ENCODE results near the gene FBXL17. TPM values are rescaled to one million over a fixed set of nuclear protein-coding genes. Genes with fewer than 3 reads are reported as not detected.

The FBXL17 gene
- total RNA-seq, 1 experiment from 2014 or later = 5.3 TPM

DNA sequence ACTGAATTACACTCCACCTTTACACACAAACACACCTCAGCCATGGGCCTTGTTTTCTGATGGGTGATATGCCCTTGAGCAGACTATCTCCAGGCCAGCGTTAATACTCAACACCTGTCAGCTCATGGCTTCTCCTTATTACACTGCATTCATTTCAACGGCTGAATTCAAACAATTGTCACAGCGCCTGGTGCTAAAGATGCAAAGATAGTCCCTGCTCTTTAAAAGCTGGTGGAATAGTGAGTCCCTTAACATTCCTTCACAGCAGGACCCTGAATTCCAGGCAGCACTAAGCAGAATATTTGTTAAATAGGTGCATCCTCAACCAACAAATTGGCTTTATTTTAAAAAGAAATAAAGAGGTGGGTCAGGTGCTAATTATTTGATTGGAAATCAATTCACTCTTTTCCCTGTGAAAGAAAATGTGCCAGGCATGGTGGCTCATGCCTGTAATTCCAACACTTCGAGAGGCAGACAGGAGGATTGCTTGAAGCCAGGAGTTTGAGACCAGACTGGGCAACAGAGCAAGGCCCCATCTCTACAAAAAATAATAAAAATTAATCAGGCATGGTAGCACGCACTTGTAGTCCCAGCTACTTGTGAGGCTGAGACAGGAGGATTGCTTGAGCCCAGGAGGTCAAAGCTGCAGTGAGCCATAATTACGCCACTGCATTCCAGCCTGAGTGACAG, 555.4 kb downstream of the FBXL17 start:
- no peak overlapping the region for H2BK12ac ChIP-seq (ENCODE audit: insufficient read length, low read depth, low read length)
- no peak overlapping the region for H2AFZ ChIP-seq (ENCODE audit: low read length)
- WGBS (ENCODE audit: extremely low coverage, insufficient read length, low lambda C conversion rate) = no CpG with 5 or more reads among the region's 6 CpGs
- no peak overlapping the region for H3K4ac ChIP-seq (ENCODE audit: low read depth, low read length)
- H3K79me2 ChIP-seq (ENCODE audit: insufficient read depth, low read length) = no peaks in the 10 kb centered on the region
- no peak overlapping the region for H4K5ac ChIP-seq (ENCODE audit: insufficient read length, low read depth, low read length)
- no peaks in the 10 kb centered on the region for H3K23me2 ChIP-seq (ENCODE audit: insufficient read length, low read depth, low read length, poor library complexity, severe bottlenecking)
- no peaks in the 10 kb centered on the region for H3K27me3 Mint-ChIP-seq (ENCODE audit: low read depth)
- H3K18ac ChIP-seq (ENCODE audit: insufficient read length, low read depth, low read length) = no peak overlapping the region
- peak overlapping the region; percentile 21 to 97 (median 92); a peak in 6 of 7 replicates for H3K27ac Mint-ChIP-seq
- no peaks in the 10 kb centered on the region for H3K27me3 ChIP-seq (ENCODE audit: insufficient read depth, low read length)
- no peak overlapping the region for H3K4me2 ChIP-seq (ENCODE audit: insufficient read depth, insufficient read length, low read length)
- H4K91ac ChIP-seq (ENCODE audit: insufficient read length, low read depth, low read length) = no peak overlapping the region
- H3K9me3 Mint-ChIP-seq = peaks cover 9% of the 10 kb centered on the region in 2 experiments
- H3K4me1 Mint-ChIP-seq = peaks cover 34% of the 10 kb centered on the region in 2 experiments
- H3K36me3 Mint-ChIP-seq (ENCODE audit: insufficient read depth in 1 of 3, low read depth in 3 of 3) = peaks cover 6 to 14% (median 9%) of the 10 kb centered on the region in 3 experiments
- H3K79me1 ChIP-seq (ENCODE audit: insufficient read depth, low read depth, low read length, poor library complexity, severe bottlenecking) = no peaks in the 10 kb centered on the region
- no peaks in the 10 kb centered on the region for H4K20me1 ChIP-seq (ENCODE audit: control insufficient read depth, insufficient read depth, insufficient read length)
- TF ChIP-seq, protein P1, sequence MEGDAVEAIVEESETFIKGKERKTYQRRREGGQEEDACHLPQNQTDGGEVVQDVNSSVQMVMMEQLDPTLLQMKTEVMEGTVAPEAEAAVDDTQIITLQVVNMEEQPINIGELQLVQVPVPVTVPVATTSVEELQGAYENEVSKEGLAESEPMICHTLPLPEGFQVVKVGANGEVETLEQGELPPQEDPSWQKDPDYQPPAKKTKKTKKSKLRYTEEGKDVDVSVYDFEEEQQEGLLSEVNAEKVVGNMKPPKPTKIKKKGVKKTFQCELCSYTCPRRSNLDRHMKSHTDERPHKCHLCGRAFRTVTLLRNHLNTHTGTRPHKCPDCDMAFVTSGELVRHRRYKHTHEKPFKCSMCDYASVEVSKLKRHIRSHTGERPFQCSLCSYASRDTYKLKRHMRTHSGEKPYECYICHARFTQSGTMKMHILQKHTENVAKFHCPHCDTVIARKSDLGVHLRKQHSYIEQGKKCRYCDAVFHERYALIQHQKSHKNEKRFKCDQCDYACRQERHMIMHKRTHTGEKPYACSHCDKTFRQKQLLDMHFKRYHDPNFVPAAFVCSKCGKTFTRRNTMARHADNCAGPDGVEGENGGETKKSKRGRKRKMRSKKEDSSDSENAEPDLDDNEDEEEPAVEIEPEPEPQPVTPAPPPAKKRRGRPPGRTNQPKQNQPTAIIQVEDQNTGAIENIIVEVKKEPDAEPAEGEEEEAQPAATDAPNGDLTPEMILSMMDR (conservative IDR thresholded peaks at IDR 0.05) = no peak
- H3K4me1 ChIP-seq (ENCODE audit: insufficient read depth, low read length) = peaks cover 3% of the 10 kb centered on the region; the same call in 1 of the 2 replicates
- H2BK20ac ChIP-seq (ENCODE audit: low read depth, low read length, poor library complexity, severe bottlenecking) = no peak overlapping the region
- H3T11ph ChIP-seq (ENCODE audit: low read length) = no peak overlapping the region
- H3K9me3 ChIP-seq (ENCODE audit: control insufficient read depth, low read depth, low read length) = no peaks in the 10 kb centered on the region
- no peak overlapping the region for H4K8ac ChIP-seq (replicated peaks; ENCODE audit: insufficient read length, low read depth, low read length)
- peak; percentile 66 for DNase-seq
- no peak overlapping the region for H3K23ac ChIP-seq (ENCODE audit: insufficient read length, low read depth, low read length)
- H3K14ac ChIP-seq (ENCODE audit: insufficient read depth, low read length) = no peak overlapping the region
- no peak overlapping the region for H2AK5ac ChIP-seq (ENCODE audit: insufficient read length, low read length)
- H2BK15ac ChIP-seq (ENCODE audit: low read depth, low read length) = no peak overlapping the region
- no peak overlapping the region for H3K9ac ChIP-seq (ENCODE audit: extremely low read depth, insufficient read length, low read length)
- H2BK5ac ChIP-seq (ENCODE audit: insufficient read length, low read length) = no peak overlapping the region
- H3K56ac ChIP-seq (ENCODE audit: insufficient read length, low read depth, low read length) = no peak overlapping the region
- H3K27ac ChIP-seq (ENCODE audit: insufficient read length, low read depth, low read length) = peak overlapping the region; percentile 34
- peak overlapping the region in 1 of 2 experiments; percentile 11; a peak in 1 of 5 replicates for H3K4me3 Mint-ChIP-seq
- no peak overlapping the region for H2BK120ac ChIP-seq (ENCODE audit: low read depth, low read length, poor library complexity, severe bottlenecking)
